Endometrial microvascular endothelial cells (primary cell): Measurements from ENCODE around the gene PLEKHA6. TPM values are rescaled to one million over a fixed set of nuclear protein-coding genes. Genes with fewer than 3 reads are reported as not detected.
"Not testable (repeated sequence)": the region's sequence is repeated elsewhere in the genome, so short reads cannot be mapped to it uniquely, and the experiment has no call there.

Source experiments
- in situ Hi-C: cut with HindIII; loops from 2 replicates; pipeline ENCODE4 v1.10.0; 2017; ENCODE audit warnings: low sequenced_read_pairs, low pct_unique_long_range_greater_than_20kb; ENCODE audit errors: inconsistent ontology term
- total RNA-seq: library from RNA; depleted of rRNA; stranded (reverse); fragments of >200 nt; gene quantifications from one replicate; pipeline ENCODE4 v1.2.3, GENCODE V29; 2015; ENCODE audit errors: inconsistent ontology term

PLEKHA6 gene
- total RNA-seq, 1 donor from 2014 or later: 2.2 TPM

GRCh38 chr1:204341380-204341779 is 18.3 kb downstream of the PLEKHA6 start:
- in situ Hi-C loops: no loop called here

- in situ Hi-C loops: no loop called here
These were observed 19.4 kb downstream of the PLEKHA6 start for GRCh38 chr1:204340081-204340889.

- in situ Hi-C loops: no loop called here
These were observed 20.2 kb downstream of the PLEKHA6 start for GRCh38 chr1:204339541-204339940.

- in situ Hi-C loops: no loop called here
These were observed 20.7 kb downstream of the PLEKHA6 start for GRCh38 chr1:204338997-204339396.

- in situ Hi-C loops: no loop called here
These were observed 21.4 kb downstream of the PLEKHA6 start for GRCh38 chr1:204338360-204338759.

GRCh38 chr1:204337583-204337982 is 22.1 kb downstream of the PLEKHA6 start:
- in situ Hi-C loops: no loop called here

GRCh38 chr1:204337036-204337429 is 22.7 kb downstream of the PLEKHA6 start:
- in situ Hi-C loops: no loop called here

- in situ Hi-C loops: no loop called here
These were observed 23.2 kb downstream of the PLEKHA6 start for GRCh38 chr1:204336421-204337035.

- in situ Hi-C loops: no loop called here
These were observed 24.2 kb downstream of the PLEKHA6 start for GRCh38 chr1:204335533-204335932.

- in situ Hi-C loops: no loop called here
These were observed 24.6 kb downstream of the PLEKHA6 start for GRCh38 chr1:204335085-204335484.

GRCh38 chr1:204334455-204334854 is 25.3 kb downstream of the PLEKHA6 start:
- in situ Hi-C loops: no loop called here

GRCh38 chr1:204333427-204333826 is 26.3 kb downstream of the PLEKHA6 start:
- in situ Hi-C loops: no loop called here

- in situ Hi-C loops: no loop called here
These were observed 27.8 kb downstream of the PLEKHA6 start for GRCh38 chr1:204331847-204332487.

GRCh38 chr1:204331275-204331674 is 28.5 kb downstream of the PLEKHA6 start:
- in situ Hi-C loops: no loop called here

- in situ Hi-C loops: not testable (repeated sequence)
These were observed 31.9 kb downstream of the PLEKHA6 start for GRCh38 chr1:204327870-204328269.

GRCh38 chr1:204327359-204327758 is 32.4 kb downstream of the PLEKHA6 start:
- in situ Hi-C loops: no loop called here

GRCh38 chr1:204326771-204327300 is 32.9 kb downstream of the PLEKHA6 start:
- in situ Hi-C loops: no loop called here

GRCh38 chr1:204325944-204326343 is 33.8 kb downstream of the PLEKHA6 start:
- in situ Hi-C loops: no loop called here

- in situ Hi-C loops: no loop called here
These were observed 35.8 kb downstream of the PLEKHA6 start for GRCh38 chr1:204323887-204324286.
